Osteoblast (primary cell): ENCODE results near the gene COX14. TPM values are rescaled to one million over a fixed set of nuclear protein-coding genes. Genes with fewer than 3 reads are reported as not detected.

Experiments used
- DNase-seq: peaks from one replicate; pipeline ENCODE4 v3.0.0; 2011; ENCODE audit warnings: low spot score, mixed read lengths; ENCODE audit not compliant: insufficient read length; ENCODE audit errors: missing footprints
- H2AFZ ChIP-seq: 2 replicates; pipeline ENCODE4 v1.6.0; 2011; ENCODE audit warnings: mild to moderate bottlenecking, low read length
- H3K27ac ChIP-seq: 2 replicates; pipeline ENCODE4 v1.5.1; 2011; ENCODE audit warnings: mild to moderate bottlenecking, low read depth, low read length, moderate library complexity
- H3K27me3 ChIP-seq: 2 replicates; pipeline ENCODE4 v1.6.0; 2012; ENCODE audit warnings: mild to moderate bottlenecking, control low read depth, inconsistent platforms, low read length, moderate library complexity; ENCODE audit not compliant: insufficient read depth
- H3K36me3 ChIP-seq: 2 replicates; pipeline ENCODE4 v1.5.1; 2011; ENCODE audit warnings: mild to moderate bottlenecking, low read length, control low read depth, moderate library complexity; ENCODE audit not compliant: insufficient read depth
- H3K4me1 ChIP-seq: 2 replicates; pipeline ENCODE4 v1.5.1; 2011; ENCODE audit warnings: mild to moderate bottlenecking, low read length, control low read depth, moderate library complexity; ENCODE audit not compliant: insufficient read depth
- H3K4me2 ChIP-seq: 2 replicates; pipeline ENCODE4 v1.6.0; 2011; ENCODE audit warnings: mild to moderate bottlenecking, low read length; ENCODE audit not compliant: insufficient read depth
- H3K4me3 ChIP-seq: fragments of 200-600 bp; sonication (generic); 3 replicates; pipeline ENCODE4 v1.5.1; 2012; ENCODE audit warnings: mild to moderate bottlenecking, low read length, inconsistent platforms; ENCODE audit not compliant: insufficient read depth
- H3K79me2 ChIP-seq: 2 replicates; pipeline ENCODE4 v1.6.0; 2012; ENCODE audit warnings: mild to moderate bottlenecking, low read length, control low read depth, inconsistent platforms; ENCODE audit not compliant: insufficient read depth
- H3K9me3 ChIP-seq: 2 replicates; pipeline ENCODE4 v1.5.1; 2011; ENCODE audit warnings: low read depth, low read length, control low read depth
- H4K20me1 ChIP-seq: 2 replicates; pipeline ENCODE4 v1.6.0; 2012; ENCODE audit warnings: mild to moderate bottlenecking, low read length, control low read depth; ENCODE audit not compliant: insufficient read depth
- CTCF ChIP-seq: IDR thresholded peaks from 2 replicates; pipeline ENCODE4 v1.5.1; 2011; ENCODE audit warnings: mild to moderate bottlenecking, low read depth, low read length, moderate library complexity; ENCODE audit errors: extremely low read depth
- total RNA-seq: library from RNA; depleted of rRNA; stranded (reverse); fragments of >200 nt; gene quantifications from 2 replicates; pipeline ENCODE4 v1.2.3, GENCODE V29; 2012

COX14 gene
- total RNA-seq, 1 donor, result 29.0 TPM

GRCh38 chr12:50074936-50075807 is 36.9 kb upstream of the COX14 start:
- no peak overlapping the region for H3K4me2 ChIP-seq
- no peaks in the 10 kb centered on the region for H4K20me1 ChIP-seq
- H3K9me3 ChIP-seq, result no peaks in the 10 kb centered on the region
- no peaks in the 10 kb centered on the region for H3K27me3 ChIP-seq
- H3K79me2 ChIP-seq, result no peaks in the 10 kb centered on the region
- H3K4me1 ChIP-seq, result peaks cover 7% of the 10 kb centered on the region
- peak; percentile 98 for DNase-seq
- H3K27ac ChIP-seq, result no peak overlapping the region
- H2AFZ ChIP-seq, result peak overlapping the region; percentile 77
- H3K36me3 ChIP-seq, result no peaks in the 10 kb centered on the region
- peak; percentile 90 for TF ChIP-seq CTCF
- no peak overlapping the region for H3K4me3 ChIP-seq

GRCh38 chr12:50075808-50076170 is 36.2 kb upstream of the COX14 start:
- no peak for DNase-seq
- no peaks in the 10 kb centered on the region for H3K9me3 ChIP-seq
- no peaks in the 10 kb centered on the region for H3K27me3 ChIP-seq
- H4K20me1 ChIP-seq, result no peaks in the 10 kb centered on the region
- no peak for TF ChIP-seq CTCF
- peak overlapping the region; percentile 77 for H2AFZ ChIP-seq
- H3K79me2 ChIP-seq, result no peaks in the 10 kb centered on the region
- peaks cover 4% of the 10 kb centered on the region for H3K4me1 ChIP-seq
- no peak overlapping the region for H3K4me2 ChIP-seq
- H3K4me3 ChIP-seq, result no peak overlapping the region
- H3K27ac ChIP-seq, result no peak overlapping the region
- H3K36me3 ChIP-seq, result no peaks in the 10 kb centered on the region

DNA sequence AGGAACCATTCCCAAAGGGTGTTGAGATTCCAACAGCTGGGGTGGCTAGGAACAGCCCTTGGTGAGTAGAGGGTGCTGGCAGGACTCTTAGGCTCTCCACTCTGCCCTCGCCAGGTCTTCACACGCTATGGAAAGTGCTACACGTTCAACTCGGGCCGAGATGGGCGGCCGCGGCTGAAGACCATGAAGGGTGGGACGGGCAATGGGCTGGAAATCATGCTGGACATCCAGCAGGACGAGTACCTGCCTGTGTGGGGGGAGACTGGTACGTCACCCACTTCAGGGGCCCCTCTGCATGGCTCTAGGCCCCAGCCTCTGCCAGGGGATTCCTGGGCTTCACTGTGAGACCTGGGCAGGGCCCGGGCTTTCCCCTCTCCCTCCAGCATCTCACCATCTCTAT is 34.9 kb upstream of the COX14 start:
- H3K4me2 ChIP-seq, result no peak overlapping the region
- no peak overlapping the region for H3K4me3 ChIP-seq
- no peaks in the 10 kb centered on the region for H4K20me1 ChIP-seq
- no peak overlapping the region for H2AFZ ChIP-seq
- TF ChIP-seq CTCF, result no peak
- no peak overlapping the region for H3K27ac ChIP-seq
- H3K79me2 ChIP-seq, result no peaks in the 10 kb centered on the region
- peaks cover 4% of the 10 kb centered on the region for H3K4me1 ChIP-seq
- H3K9me3 ChIP-seq, result no peaks in the 10 kb centered on the region
- no peak for DNase-seq
- no peaks in the 10 kb centered on the region for H3K36me3 ChIP-seq
- no peaks in the 10 kb centered on the region for H3K27me3 ChIP-seq

DNA sequence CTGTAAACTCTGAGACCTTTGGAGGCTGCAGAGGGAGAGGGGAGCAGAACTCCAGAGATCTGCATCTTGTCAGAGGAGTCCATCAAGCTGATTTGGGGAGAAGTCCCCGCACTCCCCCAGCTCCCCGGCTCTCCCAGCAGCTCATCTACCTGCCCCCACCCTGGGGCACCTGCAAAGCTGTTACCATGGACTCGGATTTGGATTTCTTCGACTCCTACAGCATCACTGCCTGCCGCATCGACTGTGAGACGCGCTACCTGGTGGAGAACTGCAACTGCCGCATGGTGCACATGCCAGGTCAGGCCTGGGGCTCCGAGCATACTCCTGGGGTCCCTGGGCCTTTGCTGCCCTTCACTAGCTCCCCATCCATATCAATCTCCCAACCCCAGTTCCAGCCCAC is 33.8 kb upstream of the COX14 start:
- Histone ChIP-seq H4K20me1 (no peaks in the 10 kb centered on the region), H3K79me2 (no peaks in the 10 kb centered on the region), H3K4me3 (no peak overlapping the region), H3K27ac (no peak overlapping the region), H3K27me3 (no peaks in the 10 kb centered on the region), H3K4me1 (peaks cover 4% of the 10 kb centered on the region), H3K4me2 (no peak overlapping the region), H3K36me3 (no peaks in the 10 kb centered on the region), H3K9me3 (no peaks in the 10 kb centered on the region), H2AFZ (no peak overlapping the region)
- no peak for DNase-seq
- TF ChIP-seq CTCF, result no peak
